Measurements from ENCODE around the gene KIAA0753. TPM values are rescaled to one million over a fixed set of nuclear protein-coding genes. Genes with fewer than 3 reads are reported as not detected.
"Not testable (repeated sequence)": the region's sequence is repeated elsewhere in the genome, so short reads cannot be mapped to it uniquely, and the experiment has no call there.

KIAA0753 gene
- total RNA-seq, 1 donor from 2014 or later: 9.4 TPM

GRCh38 chr17:6597727-6598126 is 42.8 kb downstream of the KIAA0753 start:
- no peak for DNase-seq (ENCODE audit: low spot score)

DNA sequence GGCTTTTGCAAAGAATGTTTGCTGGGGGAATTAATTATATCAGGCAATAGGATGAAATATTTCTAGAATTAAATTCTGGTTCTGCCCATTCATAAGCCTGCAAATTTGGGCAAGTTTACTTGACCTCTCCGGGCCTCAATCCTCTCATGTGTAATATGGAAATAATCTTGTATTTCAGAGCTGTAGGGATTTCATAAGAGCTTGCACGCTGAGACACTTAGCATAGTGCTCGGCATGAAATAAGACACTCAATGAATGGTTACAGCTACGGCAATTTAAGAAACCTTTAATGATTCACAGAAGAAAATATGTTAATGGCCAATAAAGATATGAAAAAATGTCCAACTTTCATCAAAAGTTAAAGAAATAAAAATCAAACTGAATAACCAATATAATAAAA is 43.6 kb downstream of the KIAA0753 start:
- DNase-seq (ENCODE audit: low spot score): no peak

- no peak for DNase-seq (ENCODE audit: low spot score)
These were observed 44.0 kb downstream of the KIAA0753 start for GRCh38 chr17:6596511-6596910.

DNA sequence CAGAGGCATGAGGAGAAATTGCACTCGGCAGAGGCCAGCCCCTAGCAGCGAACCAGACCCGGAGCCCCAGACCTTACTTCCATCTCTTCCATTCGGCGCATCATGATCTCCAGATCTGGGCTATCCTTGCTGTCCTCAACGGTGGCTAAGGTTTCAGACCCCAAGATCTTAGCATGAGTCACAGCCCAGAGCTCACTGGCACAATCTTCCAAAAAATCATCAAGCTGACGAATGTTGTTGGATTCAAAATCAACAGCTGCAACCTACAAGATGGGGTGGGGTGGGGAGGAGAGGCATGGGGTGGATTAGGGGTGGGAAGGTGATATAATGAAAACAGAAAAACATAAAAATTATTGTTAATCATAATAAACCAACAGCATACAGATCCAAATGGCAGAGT is 44.4 kb downstream of the KIAA0753 start:
- DNase-seq (ENCODE audit: low spot score): no peak

DNA sequence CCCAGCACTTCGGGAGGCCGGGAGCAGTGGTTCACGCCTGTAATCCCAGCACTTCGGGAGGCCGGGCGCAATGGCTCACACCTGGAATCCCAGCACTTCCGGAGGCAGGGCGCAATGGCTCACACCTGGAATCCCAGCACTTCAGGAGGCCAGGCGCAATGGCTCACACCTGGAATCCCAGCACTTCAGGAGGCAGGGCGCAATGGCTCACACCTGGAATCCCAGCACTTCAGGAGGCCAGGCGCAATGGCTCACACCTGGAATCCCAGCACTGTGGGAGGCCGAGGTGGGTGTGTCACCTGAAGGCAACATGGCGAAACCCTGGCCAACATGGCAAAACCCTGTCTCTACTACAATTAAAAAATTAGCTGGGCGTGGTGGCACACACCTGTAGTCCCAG is 47.1 kb downstream of the KIAA0753 start:
- not testable (repeated sequence) for DNase-seq (ENCODE audit: low spot score)

DNA sequence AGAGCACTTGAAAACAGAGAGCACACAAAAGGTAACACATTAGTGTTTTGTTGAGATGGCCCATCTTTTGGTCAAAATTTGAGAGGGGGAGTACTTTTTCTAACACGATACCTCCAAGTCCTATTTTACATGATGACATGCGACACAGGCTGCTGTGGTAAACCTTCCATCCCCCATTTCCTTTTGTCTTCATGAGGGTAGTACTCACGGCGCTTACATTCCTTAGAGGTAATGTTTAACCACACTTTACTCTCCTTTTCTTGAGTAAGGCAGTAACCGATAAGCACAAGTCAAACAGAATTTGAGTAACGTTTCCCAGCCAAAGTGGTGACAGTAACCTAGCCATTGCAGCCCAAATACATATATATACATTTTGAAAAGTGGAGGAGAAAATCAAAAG is 48.3 kb downstream of the KIAA0753 start:
- no peak for DNase-seq (ENCODE audit: low spot score)

- DNase-seq (ENCODE audit: low spot score): no peak
These were observed 48.8 kb downstream of the KIAA0753 start for GRCh38 chr17:6591599-6592158.

DNA sequence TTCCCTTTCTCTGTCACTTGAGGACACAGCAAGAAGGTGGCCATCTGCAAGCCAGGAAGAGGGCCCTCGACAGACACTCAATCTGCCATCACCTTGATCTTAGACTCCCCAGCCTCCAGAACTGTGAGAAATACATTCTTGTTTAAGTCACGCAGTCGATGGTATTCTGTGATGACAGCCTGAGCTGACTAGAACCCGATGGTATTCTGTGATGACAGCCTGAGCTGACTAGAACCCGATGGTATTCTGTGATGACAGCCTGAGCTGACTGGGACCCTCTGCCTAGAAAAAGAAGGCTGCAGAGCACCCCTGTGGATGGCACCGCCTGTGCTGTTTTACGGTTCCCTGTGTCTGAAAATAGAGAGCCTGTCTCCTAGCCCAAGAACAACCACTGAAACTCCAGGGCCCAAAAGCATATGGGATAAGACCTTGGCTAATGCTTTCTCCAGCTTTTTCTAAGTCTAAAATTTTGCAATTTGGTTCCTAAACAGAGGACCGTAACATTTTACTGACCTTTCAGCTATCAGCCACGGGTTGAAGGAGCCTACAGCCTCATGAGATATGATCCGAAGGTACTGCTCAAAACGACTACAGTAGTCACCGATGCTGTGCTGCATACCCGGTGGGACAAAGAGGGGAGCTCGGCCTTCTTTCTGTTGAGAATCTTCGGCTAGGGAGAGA is 51.1 kb downstream of the KIAA0753 start:
- no peak for DNase-seq (ENCODE audit: low spot score)

DNA sequence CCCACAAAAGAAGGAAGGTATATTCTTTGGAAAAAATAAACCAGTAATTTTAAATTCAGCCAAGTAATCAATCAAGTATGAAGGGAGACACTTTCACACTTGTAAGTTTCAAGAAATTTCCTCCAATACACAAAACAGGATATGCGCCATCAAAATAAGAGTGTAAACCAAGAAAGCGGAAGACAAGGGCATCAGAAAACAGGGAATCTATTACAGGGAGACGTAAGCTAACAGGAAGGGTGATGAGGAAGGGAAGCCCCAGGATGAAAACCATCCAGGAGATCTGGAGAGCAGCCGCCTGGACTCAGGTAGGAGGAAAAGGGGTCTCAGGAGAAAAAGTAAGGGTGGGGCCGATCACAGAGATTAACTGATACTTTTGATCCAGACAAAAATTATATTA is 52.3 kb downstream of the KIAA0753 start:
- no peak for DNase-seq (ENCODE audit: low spot score)

DNA sequence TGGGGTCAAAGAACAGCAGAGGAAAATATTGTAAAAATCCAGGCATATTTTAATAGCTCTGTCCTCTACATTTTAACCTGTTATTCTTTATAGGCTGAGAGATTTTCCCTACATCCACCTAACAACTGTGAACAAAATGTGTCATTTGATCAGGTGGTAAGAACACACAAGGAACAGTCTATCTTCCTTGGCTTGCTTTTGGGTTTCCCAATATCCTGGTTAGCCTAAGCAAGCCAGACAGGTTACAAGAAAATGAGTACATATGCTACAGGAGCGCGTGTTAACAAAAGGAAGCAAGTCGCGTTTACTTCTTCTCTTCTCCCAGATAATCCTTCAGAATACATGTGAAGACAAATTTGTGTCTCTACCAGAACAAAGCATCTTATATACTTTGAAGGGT is 53.2 kb downstream of the KIAA0753 start:
- no peak for DNase-seq (ENCODE audit: low spot score)

GRCh38 chr17:6583411-6583810 is 57.1 kb downstream of the KIAA0753 start:
- DNase-seq (ENCODE audit: low spot score): no peak

DNA sequence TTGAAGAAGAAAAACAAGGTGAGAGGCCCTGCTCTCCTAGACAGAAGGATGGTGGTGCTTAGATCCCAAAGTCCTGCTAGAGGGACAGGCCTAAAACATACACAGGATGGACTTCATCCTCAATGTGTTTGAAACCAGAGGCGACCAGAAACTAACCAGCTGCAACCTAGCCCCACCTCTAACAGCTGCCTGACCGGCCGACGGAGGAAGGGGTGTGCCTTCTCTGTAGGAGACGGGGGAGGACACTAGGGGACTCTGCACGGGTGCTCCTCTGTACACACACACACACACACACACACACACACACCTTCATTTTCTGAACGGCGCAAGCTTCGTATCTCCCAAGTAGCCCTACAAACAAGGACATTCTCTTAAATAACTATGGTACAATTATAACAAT is 59.9 kb downstream of the KIAA0753 start:
- no peak for DNase-seq (ENCODE audit: low spot score)

DNA sequence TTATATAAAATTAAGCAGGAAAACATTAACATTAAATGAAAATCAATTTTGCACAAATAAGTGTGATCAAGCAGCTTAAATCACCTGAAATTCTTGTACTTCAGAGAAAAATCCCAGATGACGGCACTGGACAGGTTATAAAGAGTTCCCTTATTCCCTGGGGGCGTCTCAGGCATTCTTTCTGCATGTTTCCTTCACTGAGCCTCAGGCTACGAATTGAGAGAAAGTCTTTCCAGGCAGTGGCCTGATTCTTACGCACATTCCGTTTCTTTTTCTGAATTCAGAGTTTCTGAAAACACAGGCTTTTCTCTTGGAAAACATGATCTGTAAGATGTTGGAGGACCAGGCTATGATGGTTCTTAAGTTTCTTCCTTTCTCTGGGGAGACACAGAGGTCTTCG is 62.0 kb downstream of the KIAA0753 start:
- no peak for DNase-seq (ENCODE audit: low spot score)

- DNase-seq (ENCODE audit: low spot score): no peak
These were observed 62.7 kb downstream of the KIAA0753 start for GRCh38 chr17:6577686-6578263.

GRCh38 chr17:6576038-6576785 is 64.3 kb downstream of the KIAA0753 start:
- DNase-seq (ENCODE audit: low spot score): no peak

GRCh38 chr17:6575596-6575988 is 64.9 kb downstream of the KIAA0753 start:
- DNase-seq (ENCODE audit: low spot score): no peak

DNA sequence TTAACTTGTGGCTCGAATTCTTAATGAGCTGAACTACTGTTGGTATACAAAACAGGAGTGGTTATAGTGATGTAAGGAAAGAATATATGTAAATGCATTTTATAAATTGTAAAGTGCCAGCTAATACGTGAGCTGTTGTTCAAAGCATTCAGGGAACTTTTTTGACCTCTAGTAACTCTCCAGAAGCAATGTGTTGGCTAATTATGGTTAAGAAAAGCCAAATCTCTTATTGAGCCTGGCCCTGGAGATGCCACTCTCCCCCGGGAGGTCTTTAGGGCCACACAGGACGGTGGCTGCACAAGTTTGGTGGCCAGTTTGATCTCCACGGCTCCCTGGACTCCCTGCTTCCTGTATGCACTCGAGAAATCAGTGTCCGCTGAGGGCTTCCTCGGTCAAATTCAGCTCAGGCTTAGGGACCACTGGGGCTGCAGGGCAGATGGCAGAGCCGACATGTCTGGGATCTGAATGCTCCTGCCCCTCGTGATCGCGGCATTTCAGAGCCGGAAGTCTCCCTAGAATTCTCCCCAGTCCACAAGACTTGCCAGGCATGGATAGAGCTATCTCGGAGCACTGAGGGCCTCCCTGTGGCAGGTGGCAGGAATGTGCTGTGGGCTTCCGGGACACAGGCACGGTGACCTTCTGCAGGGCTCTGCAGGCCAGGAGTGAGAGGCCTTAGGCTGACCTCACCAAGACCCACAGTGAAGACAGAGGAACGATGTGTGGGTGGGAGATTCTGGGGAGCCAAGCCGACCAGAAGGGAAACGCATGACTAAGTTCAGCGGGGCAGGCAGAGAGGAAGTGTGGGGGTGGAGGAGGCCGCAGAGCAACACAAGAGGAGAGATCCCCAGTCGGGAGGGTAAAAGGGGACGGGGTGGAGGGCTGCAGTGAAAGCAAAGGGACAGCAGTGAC is 65.6 kb downstream of the KIAA0753 start:
- no peak for DNase-seq (ENCODE audit: low spot score)

GRCh38 chr17:6573982-6574686 is 66.4 kb downstream of the KIAA0753 start:
- DNase-seq (ENCODE audit: low spot score): no peak

- DNase-seq (ENCODE audit: low spot score): not testable (repeated sequence)
These were observed 67.0 kb downstream of the KIAA0753 start for GRCh38 chr17:6573495-6573894.

- no peak for DNase-seq (ENCODE audit: low spot score)
These were observed 67.5 kb downstream of the KIAA0753 start for GRCh38 chr17:6572972-6573370.

DNA sequence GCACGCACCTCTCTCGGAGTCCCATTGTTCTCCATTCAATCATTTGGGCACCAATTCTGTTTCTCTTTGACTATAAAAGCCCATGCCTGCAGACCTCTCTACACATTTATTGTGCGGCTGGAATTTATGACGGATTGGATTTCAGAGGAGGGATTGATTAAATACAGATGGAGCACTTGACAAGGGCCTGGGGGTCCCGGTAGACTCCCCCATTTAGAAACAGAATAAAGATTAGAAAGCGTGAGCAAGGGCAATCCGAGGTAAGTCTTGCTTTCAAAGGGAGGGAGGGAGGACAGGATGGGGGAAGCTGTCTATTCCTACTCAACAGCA is 69.1 kb downstream of the KIAA0753 start:
- no peak for DNase-seq (ENCODE audit: low spot score)
